ENCODE data around the gene PTPRK. TPM values are rescaled to one million over a fixed set of nuclear protein-coding genes. Genes with fewer than 3 reads are reported as not detected.

Gene PTPRK
- total and polyA plus RNA-seq, 9 of the 15 experiments (the other 6 are each of a cell fraction or from before 2014, with no cell fraction given): 0.04 to 0.51 TPM; not detected in 7

DNA sequence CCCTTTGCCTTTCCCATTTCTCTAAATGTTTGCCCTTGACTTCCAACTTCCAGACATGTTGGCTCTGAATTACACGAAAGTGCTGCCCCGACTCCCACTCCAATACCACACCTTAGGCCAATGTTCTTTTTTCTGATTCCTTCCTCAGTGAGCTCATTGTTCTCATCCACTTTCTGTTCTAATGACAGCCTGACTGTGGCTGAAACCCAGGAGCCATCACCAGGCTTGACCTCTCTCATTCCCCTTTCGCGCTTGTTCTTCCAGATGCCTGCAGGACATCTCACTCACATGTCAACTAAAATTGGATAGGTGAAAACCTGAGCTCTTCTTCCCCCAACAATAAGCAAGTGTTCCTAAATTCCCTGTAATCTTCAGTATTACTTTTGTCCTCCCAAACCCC is 40.4 kb downstream of the PTPRK start:
- intact Hi-C loops (cut with micrococcal nuclease) (no loop called here), in situ Hi-C loops (cut with MboI) (no loop called here)
- Histone ChIP-seq H3K4me3 (no peak overlapping the region), H3K9me1 (ENCODE audit: control insufficient read depth, insufficient read depth, low read length) (no peaks in the 10 kb centered on the region), H3K27ac (ENCODE audit: extremely low read depth, low read depth, low read length) (no peak overlapping the region), H3K36me3 (ENCODE audit: control insufficient read depth, insufficient read depth, low read length) (no peaks in the 10 kb centered on the region), H3K4me2 (ENCODE audit: insufficient read depth, low read length) (no peak overlapping the region), H3K4me1 (replicated peaks in 1 of 2; ENCODE audit: control insufficient read depth in 2 of 2, insufficient read depth in 2 of 2, low read length in 2 of 2) (no peaks in the 10 kb centered on the region), H3K27me3 (ENCODE audit: control insufficient read depth in 2 of 2, insufficient read depth in 2 of 2, low read length in 2 of 2) (no peaks in the 10 kb centered on the region), H3K9ac (ENCODE audit: insufficient read depth in 1 of 2, low read depth in 2 of 2, low read length in 2 of 2) (no peak overlapping the region), H3K79me2 (ENCODE audit: control insufficient read depth, insufficient read depth, low read length) (no peaks in the 10 kb centered on the region), H4K20me1 (replicated peaks; ENCODE audit: control insufficient read depth, insufficient read depth, low read length) (no peaks in the 10 kb centered on the region), H3K9me3 (replicated peaks; ENCODE audit: control insufficient read depth, insufficient read depth, low read depth, low read length) (no peaks in the 10 kb centered on the region; the same call in 1 of the 2 replicates), H2AFZ (ENCODE audit: low read depth, low read length) (no peak overlapping the region)
- no TSS peak for BruUV-seq (replicated peaks)
- CTCF ChIA-PET (ENCODE audit: low intra/inter-chr PET ratio): no interaction called here
- DNase-seq (ENCODE audit: extremely low read depth in 1 of 4, low spot score in 3 of 4) (no peak), ATAC-seq (no peak), FAIRE-seq (no peak)
- 2% methylated on average over 4 of the region's 4 CpGs for WGBS (ENCODE audit: insufficient coverage, low coverage, missing lambda C conversion rate)
- POLR2A ChIA-PET: no interaction called here
- TF ChIP-seq MYC (IDR thresholded peaks at IDR 0.05; ENCODE audit: low read depth, low read length): no peak
- no peak for TF ChIP-seq MYC (CRISPR knock-in tag; IDR thresholded peaks at IDR 0.05; ENCODE audit: borderline replicate concordance, low read depth)
- TF ChIP-seq, protein P1, sequence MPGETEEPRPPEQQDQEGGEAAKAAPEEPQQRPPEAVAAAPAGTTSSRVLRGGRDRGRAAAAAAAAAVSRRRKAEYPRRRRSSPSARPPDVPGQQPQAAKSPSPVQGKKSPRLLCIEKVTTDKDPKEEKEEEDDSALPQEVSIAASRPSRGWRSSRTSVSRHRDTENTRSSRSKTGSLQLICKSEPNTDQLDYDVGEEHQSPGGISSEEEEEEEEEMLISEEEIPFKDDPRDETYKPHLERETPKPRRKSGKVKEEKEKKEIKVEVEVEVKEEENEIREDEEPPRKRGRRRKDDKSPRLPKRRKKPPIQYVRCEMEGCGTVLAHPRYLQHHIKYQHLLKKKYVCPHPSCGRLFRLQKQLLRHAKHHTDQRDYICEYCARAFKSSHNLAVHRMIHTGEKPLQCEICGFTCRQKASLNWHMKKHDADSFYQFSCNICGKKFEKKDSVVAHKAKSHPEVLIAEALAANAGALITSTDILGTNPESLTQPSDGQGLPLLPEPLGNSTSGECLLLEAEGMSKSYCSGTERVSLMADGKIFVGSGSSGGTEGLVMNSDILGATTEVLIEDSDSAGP (CRISPR knock-in tag; IDR thresholded peaks at IDR 0.05): no peak
- no peak for TF ChIP-seq HNRNPLL (IDR thresholded peaks at IDR 0.05; ENCODE audit: low read depth, low read length, poor library complexity, severe bottlenecking)

All from K562 (cell line).